Fibroblast of the conjunctiva (primary cell): ENCODE measurements around the gene LIN7B.
"Not testable (repeated sequence)": the region's sequence is repeated elsewhere in the genome, so short reads cannot be mapped to it uniquely, and the experiment has no call there.

Experiments
- DNase-seq: peaks from one replicate; pipeline ENCODE4 v3.0.0-alpha.2; 2010; ENCODE audit warnings: low read depth

The LIN7B gene

GRCh38 chr19:49119411-49120324 lies 5.5 kb downstream of the LIN7B start, which contains the start of gene PPFIA3:
TSS of gene PPFIA3 (plus strand) at chr19:49119544. CDS start at chr19:49127874, 8,330 bp downstream.
- no peak for DNase-seq

- DNase-seq: no peak
Observed at GRCh38 chr19:49120325-49120683, 6.1 kb downstream of the LIN7B start.

- no peak for DNase-seq
Observed at GRCh38 chr19:49120868-49121267, 6.7 kb downstream of the LIN7B start.

GRCh38 chr19:49121841-49122240 lies 7.7 kb downstream of the LIN7B start:
- not testable (repeated sequence) for DNase-seq

- DNase-seq: not testable (repeated sequence)
Observed at GRCh38 chr19:49123285-49123684, 9.1 kb downstream of the LIN7B start.

GRCh38 chr19:49125025-49125731 lies 11.0 kb downstream of the LIN7B start:
- no peak for DNase-seq

GRCh38 chr19:49126575-49126974 lies 12.4 kb downstream of the LIN7B start:
- DNase-seq: no peak

- DNase-seq: not testable (repeated sequence)
Observed at GRCh38 chr19:49127225-49127624, 13.1 kb downstream of the LIN7B start.

GRCh38 chr19:49127674-49128544 lies 13.7 kb downstream of the LIN7B start:
- DNase-seq: peak; percentile 95

GRCh38 chr19:49128545-49129237 lies 14.5 kb downstream of the LIN7B start:
- no peak for DNase-seq

GRCh38 chr19:49129238-49129583 lies 15.0 kb downstream of the LIN7B start:
- DNase-seq: no peak

- DNase-seq: no peak
Observed at GRCh38 chr19:49130325-49130724, 16.2 kb downstream of the LIN7B start.

GRCh38 chr19:49132974-49133609 lies 18.9 kb downstream of the LIN7B start:
- no peak for DNase-seq

GRCh38 chr19:49133621-49134454 lies 19.7 kb downstream of the LIN7B start:
- no peak for DNase-seq

GRCh38 chr19:49135686-49136085 lies 21.5 kb downstream of the LIN7B start:
- DNase-seq: no peak

GRCh38 chr19:49136771-49137171 lies 22.6 kb downstream of the LIN7B start:
- DNase-seq: no peak

GRCh38 chr19:49140951-49141350 lies 26.8 kb downstream of the LIN7B start:
- DNase-seq: no peak

GRCh38 chr19:49141352-49141751 lies 27.2 kb downstream of the LIN7B start:
- DNase-seq: no peak

- DNase-seq: peak; percentile 76
Observed at GRCh38 chr19:49142866-49143335, 28.7 kb downstream of the LIN7B start.
